Measurements from ENCODE around the gene CEL. TPM values are rescaled to one million over a fixed set of nuclear protein-coding genes. Genes with fewer than 3 reads are reported as not detected.
A peak's percentile ranks its signal among the peaks of the same experiment; 100 is the strongest.

Gene CEL
- total and polyA plus RNA-seq, 2 donors (not counting 3 experiments of a cell fraction or from before 2014, with no cell fraction given): 0.92 to 1.1 TPM

DNA sequence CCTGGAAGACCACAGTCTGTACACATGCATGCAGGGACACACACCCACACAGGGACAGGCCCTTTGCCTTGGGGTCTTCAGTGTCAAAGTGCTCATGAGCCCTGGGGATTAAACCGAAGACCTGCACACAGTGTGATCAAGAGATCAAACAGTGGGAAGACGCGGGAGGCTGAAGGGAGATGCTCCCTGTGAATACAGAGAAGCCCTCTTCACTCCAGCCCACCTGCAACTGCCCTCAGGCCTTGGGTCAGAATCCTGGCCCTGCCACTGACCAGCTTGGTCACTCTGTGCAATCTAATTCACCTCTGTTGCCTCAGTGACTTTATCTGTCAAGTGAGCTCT, 56.4 kb downstream of the CEL start:
- no peak overlapping the region for H3K4me2 ChIP-seq (ENCODE audit: insufficient read depth, low read length)
- H3K36me3 ChIP-seq (ENCODE audit: control insufficient read depth in 2 of 2, extremely low read depth in 1 of 2, insufficient read depth in 2 of 2, low read length in 2 of 2): no peaks in the 10 kb centered on the region
- H3K4me1 ChIP-seq (ENCODE audit: control insufficient read depth, extremely low read depth, insufficient read depth, low read length): peaks cover 30% of the 10 kb centered on the region
- no peaks in the 10 kb centered on the region for H4K20me1 ChIP-seq (replicated peaks; ENCODE audit: control insufficient read depth, extremely low read depth, insufficient read depth, low read length)
- H3K9me3 ChIP-seq (replicated peaks; ENCODE audit: control insufficient read depth, insufficient read depth, low read length): no peaks in the 10 kb centered on the region
- DNase-seq (ENCODE audit: low read depth, low spot score) (no peak), FAIRE-seq (no peak)
- ChIA-PET POLR2A (interaction anchor here (2.0 kb wide), 1 partner anchor 15 kb away, joined by 13 read pairs; no protein-coding TSS in a partner anchor), CTCF (interaction anchor here (1.0 to 5.3 kb wide), 7 partner anchors 8 to 31 kb away, joined by 3 to 72 read pairs (median 6); no protein-coding TSS in a partner anchor)
- no peak overlapping the region for H2AFZ ChIP-seq (ENCODE audit: low read depth, low read length)
- no TSS peak for BruUV-seq (replicated peaks)
- H3K4me3 ChIP-seq (replicated peaks in 1 of 3; ENCODE audit: insufficient read depth in 1 of 3, low read depth in 1 of 3, low read length in 3 of 3): no peak overlapping the region
- dilution Hi-C loops (cut with MboI; ENCODE audit: extremely low pct_ligation_motif_present, low sequenced_read_pairs): no loop called here
- no peak overlapping the region for H3K27ac ChIP-seq (ENCODE audit: insufficient read depth, low read depth, low read length)
- TF ChIP-seq, protein P1, sequence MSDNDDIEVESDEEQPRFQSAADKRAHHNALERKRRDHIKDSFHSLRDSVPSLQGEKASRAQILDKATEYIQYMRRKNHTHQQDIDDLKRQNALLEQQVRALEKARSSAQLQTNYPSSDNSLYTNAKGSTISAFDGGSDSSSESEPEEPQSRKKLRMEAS (IDR thresholded peaks at IDR 0.05; ENCODE audit: insufficient read depth, insufficient read length): no peak
- TF ChIP-seq POLR2A (IDR thresholded peaks at IDR 0.05; ENCODE audit: low read depth, low read length) (no peak), JUN (IDR thresholded peaks at IDR 0.05; ENCODE audit: borderline replicate concordance, insufficient read depth, insufficient read length, low read depth) (no peak), MYC (IDR thresholded peaks at IDR 0.05; ENCODE audit: low read depth, low read length) (no peak)
- H3K27me3 ChIP-seq (ENCODE audit: control insufficient read depth in 2 of 2, insufficient read depth in 2 of 2, low read length in 2 of 2): no peaks in the 10 kb centered on the region
- no peaks in the 10 kb centered on the region for H3K9me1 ChIP-seq (replicated peaks; ENCODE audit: control insufficient read depth, extremely low read depth, insufficient read depth, low read length)
- intact Hi-C loops (cut with micrococcal nuclease): no loop called here
- no peak overlapping the region for H3K9ac ChIP-seq (replicated peaks; ENCODE audit: extremely low read depth, insufficient read depth, low read length)
- H3K79me2 ChIP-seq (ENCODE audit: control insufficient read depth, insufficient read depth, low read length): no peaks in the 10 kb centered on the region

DNA sequence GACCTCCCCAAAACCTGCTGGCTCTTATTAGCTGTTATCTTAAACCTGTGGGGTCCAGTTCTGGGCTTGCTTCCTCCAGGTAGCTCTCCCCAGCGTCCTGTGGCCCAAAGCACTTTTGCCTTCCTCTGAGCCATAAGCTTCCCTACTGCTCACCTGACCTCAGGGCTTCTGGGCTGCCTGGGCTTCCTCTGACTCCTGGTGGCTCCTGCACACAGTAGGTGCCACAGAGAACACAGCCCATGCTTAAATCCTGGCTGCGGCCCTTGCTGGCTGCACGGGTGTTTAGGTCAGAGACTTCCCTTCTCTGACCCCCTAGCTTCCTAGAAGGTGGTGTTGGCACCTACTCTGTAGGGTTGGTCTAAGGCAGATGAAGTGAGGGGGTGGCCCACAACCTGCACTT, 56.8 kb downstream of the CEL start:
- Histone ChIP-seq H3K79me2 (ENCODE audit: control insufficient read depth, insufficient read depth, low read length) (no peaks in the 10 kb centered on the region), H3K9me3 (replicated peaks; ENCODE audit: control insufficient read depth, insufficient read depth, low read length) (no peaks in the 10 kb centered on the region), H3K36me3 (ENCODE audit: control insufficient read depth in 2 of 2, extremely low read depth in 1 of 2, insufficient read depth in 2 of 2, low read length in 2 of 2) (no peaks in the 10 kb centered on the region), H2AFZ (ENCODE audit: low read depth, low read length) (no peak overlapping the region), H4K20me1 (replicated peaks; ENCODE audit: control insufficient read depth, extremely low read depth, insufficient read depth, low read length) (no peaks in the 10 kb centered on the region), H3K4me2 (ENCODE audit: insufficient read depth, low read length) (peak overlapping the region; percentile 8), H3K27ac (ENCODE audit: insufficient read depth, low read depth, low read length) (no peak overlapping the region), H3K9ac (replicated peaks; ENCODE audit: extremely low read depth, insufficient read depth, low read length) (no peak overlapping the region), H3K27me3 (ENCODE audit: control insufficient read depth in 2 of 2, insufficient read depth in 2 of 2, low read length in 2 of 2) (no peaks in the 10 kb centered on the region), H3K4me1 (ENCODE audit: control insufficient read depth, extremely low read depth, insufficient read depth, low read length) (peaks cover 26% of the 10 kb centered on the region), H3K9me1 (replicated peaks; ENCODE audit: control insufficient read depth, extremely low read depth, insufficient read depth, low read length) (no peaks in the 10 kb centered on the region), H3K4me3 (replicated peaks in 1 of 3; ENCODE audit: insufficient read depth in 1 of 3, low read depth in 1 of 3, low read length in 3 of 3) (no peak overlapping the region)
- BruUV-seq (replicated peaks): no TSS peak
- TF ChIP-seq JUN (IDR thresholded peaks at IDR 0.05; ENCODE audit: borderline replicate concordance, insufficient read depth, insufficient read length, low read depth) (no peak), FOS (IDR thresholded peaks at IDR 0.05; ENCODE audit: borderline replicate concordance, insufficient read depth, low read length) (no peak), POLR2A (IDR thresholded peaks at IDR 0.05; ENCODE audit: low read depth, low read length) (no peak), EZH2 (IDR thresholded peaks at IDR 0.05; ENCODE audit: borderline replicate concordance, low read depth, low read length, severe bottlenecking) (no peak), MYC (IDR thresholded peaks at IDR 0.05; ENCODE audit: low read depth, low read length) (no peak), GATA2 (IDR thresholded peaks at IDR 0.05; ENCODE audit: insufficient read depth, insufficient read length, low read depth, low read length) (no peak), POLR2AphosphoS5 (IDR thresholded peaks at IDR 0.05; ENCODE audit: insufficient read depth, low read depth, low read length) (no peak)
- TF ChIP-seq, protein P2, sequence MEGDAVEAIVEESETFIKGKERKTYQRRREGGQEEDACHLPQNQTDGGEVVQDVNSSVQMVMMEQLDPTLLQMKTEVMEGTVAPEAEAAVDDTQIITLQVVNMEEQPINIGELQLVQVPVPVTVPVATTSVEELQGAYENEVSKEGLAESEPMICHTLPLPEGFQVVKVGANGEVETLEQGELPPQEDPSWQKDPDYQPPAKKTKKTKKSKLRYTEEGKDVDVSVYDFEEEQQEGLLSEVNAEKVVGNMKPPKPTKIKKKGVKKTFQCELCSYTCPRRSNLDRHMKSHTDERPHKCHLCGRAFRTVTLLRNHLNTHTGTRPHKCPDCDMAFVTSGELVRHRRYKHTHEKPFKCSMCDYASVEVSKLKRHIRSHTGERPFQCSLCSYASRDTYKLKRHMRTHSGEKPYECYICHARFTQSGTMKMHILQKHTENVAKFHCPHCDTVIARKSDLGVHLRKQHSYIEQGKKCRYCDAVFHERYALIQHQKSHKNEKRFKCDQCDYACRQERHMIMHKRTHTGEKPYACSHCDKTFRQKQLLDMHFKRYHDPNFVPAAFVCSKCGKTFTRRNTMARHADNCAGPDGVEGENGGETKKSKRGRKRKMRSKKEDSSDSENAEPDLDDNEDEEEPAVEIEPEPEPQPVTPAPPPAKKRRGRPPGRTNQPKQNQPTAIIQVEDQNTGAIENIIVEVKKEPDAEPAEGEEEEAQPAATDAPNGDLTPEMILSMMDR (IDR thresholded peaks at IDR 0.05; ENCODE audit: extremely low read depth in 1 of 2, insufficient read depth in 1 of 2, low read depth in 1 of 2, low read length in 2 of 2): no peak
- TF ChIP-seq, protein P1 (IDR thresholded peaks at IDR 0.05; ENCODE audit: insufficient read depth, insufficient read length): no peak
- FAIRE-seq: no peak
- POLR2A ChIA-PET: interaction anchor here (1.4 to 2.0 kb wide), 2 partner anchors 15 to 26 kb away, joined by 3 to 13 read pairs; no protein-coding TSS in a partner anchor
- dilution Hi-C loops (cut with MboI; ENCODE audit: extremely low pct_ligation_motif_present, low sequenced_read_pairs): no loop called here
- CTCF ChIA-PET: interaction anchor here (1.0 to 5.3 kb wide), 8 partner anchors 11 to 31 kb away, joined by 3 to 72 read pairs (median 6); no protein-coding TSS in a partner anchor
- no peak for DNase-seq (ENCODE audit: low read depth, low spot score)
- intact Hi-C loops (cut with micrococcal nuclease): no loop called here

Measured in endothelial cell of umbilical vein (primary cell).